Measurements from ENCODE around the gene ADD3.

ADD3 gene

DNA sequence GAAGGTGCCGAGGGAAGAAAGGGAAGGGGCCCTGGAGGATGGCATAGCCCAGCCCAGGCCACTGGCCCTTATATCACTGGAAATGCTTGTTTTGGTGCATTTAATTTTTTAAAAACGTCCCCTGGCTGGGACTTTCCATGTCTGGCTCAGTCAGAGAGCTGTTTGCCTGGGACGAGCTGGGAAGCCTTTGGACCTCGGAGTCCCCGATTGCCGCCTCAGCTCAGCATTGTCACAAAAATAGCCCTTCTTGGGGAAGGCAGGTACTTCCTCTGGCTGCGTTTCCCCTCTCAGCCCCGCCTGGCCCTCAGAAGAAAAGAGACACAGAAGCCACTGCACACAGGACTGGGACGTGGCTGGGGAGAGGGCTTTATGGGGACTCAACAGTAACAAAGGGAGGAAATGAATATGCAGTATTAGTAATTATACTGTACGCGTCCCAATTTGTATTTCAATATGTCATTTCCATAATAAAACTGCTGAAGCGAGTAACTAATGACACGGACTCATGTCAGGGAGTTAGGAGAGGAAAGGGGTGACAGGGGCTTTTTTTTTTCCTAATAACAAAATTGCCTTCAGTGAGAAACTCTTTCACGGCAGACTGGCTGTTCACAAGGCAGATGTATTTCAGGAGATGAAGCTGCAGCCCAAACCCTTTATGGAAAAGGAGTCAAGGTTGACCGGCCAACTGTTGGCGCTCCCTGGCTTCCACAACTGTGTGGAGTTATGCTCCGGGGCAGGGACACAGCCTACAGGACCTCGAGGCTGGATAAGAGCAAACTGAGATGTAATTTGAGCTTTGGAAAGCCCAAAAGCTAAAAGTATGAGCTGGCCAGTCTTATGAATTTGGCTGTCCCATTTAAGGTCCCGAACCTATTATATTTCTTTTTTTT is 168.6 kb downstream of the ADD3 start:
- Histone ChIP-seq H4K20me1 (no peaks in the 10 kb centered on the region), H3K9me3 (no peaks in the 10 kb centered on the region), H3K4me1 (peaks cover 16% of the 10 kb centered on the region), H3K27ac (no peak overlapping the region), H3K36me3 (no peaks in the 10 kb centered on the region), H3K27me3 (0 out of 2 replicates have a peak, but pooled peaks cover under 1% of the 10 kb centered on the region), H3K4me2 (peak overlapping the region; percentile 83), H3K4me3 (no peak overlapping the region), H3K9ac (peak overlapping the region; percentile 50; the same call in 1 of the 2 replicates)
- no peak for TF ChIP-seq Cebpa-rat (IDR thresholded peaks at IDR 0.05)

DNA sequence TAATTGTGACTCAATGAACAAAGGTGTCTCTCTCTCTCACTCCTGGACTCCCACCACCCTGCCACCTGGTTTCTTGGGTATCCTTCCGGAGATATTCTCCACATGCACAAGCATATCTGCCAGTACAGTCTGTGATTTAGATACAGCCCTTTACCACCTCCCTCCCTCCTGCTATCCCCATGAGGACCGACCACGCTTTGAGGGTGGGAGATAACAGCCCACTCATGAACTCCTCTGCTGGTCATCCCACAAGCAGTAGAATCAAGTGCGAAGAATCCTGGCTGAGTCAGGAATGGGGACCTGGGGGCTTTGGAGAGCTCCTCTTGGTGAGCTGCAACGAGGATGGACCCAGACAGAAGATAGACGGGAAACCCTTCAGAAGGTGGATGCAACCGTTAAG is 171.4 kb downstream of the ADD3 start:
- no peak overlapping the region for H3K4me2 ChIP-seq
- H3K9me3 ChIP-seq, result no peaks in the 10 kb centered on the region
- no peak for TF ChIP-seq Cebpa-rat (IDR thresholded peaks at IDR 0.05)
- H3K27me3 ChIP-seq, result no peaks in the 10 kb centered on the region
- no peak overlapping the region for H3K4me3 ChIP-seq
- no peak overlapping the region for H3K27ac ChIP-seq
- H3K4me1 ChIP-seq, result peaks cover 17% of the 10 kb centered on the region
- no peak overlapping the region for H3K9ac ChIP-seq
- no peaks in the 10 kb centered on the region for H3K36me3 ChIP-seq
- H4K20me1 ChIP-seq, result no peaks in the 10 kb centered on the region

DNA sequence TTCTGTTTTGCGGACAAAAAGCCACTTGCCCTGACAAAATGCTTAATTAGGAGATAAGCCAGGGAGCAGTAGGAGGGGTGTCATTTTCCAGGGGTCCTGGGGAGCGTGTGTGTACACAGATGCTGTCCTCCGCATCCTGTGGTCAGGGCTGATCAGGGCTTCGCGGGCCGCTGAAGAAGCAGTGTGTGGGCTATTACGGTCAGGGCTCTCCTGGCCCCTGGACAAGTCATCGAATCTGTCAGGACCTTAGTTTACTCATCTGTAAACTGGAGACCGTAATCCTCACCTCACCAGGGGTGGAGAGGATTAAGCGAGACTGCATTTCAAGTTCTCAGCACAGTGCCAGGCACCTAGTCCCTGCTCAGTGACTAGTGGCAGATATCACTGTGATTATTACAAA is 173.7 kb downstream of the ADD3 start:
- no peak overlapping the region for H3K9ac ChIP-seq
- H4K20me1 ChIP-seq, result no peaks in the 10 kb centered on the region
- peaks cover 14% of the 10 kb centered on the region for H3K4me1 ChIP-seq

DNA sequence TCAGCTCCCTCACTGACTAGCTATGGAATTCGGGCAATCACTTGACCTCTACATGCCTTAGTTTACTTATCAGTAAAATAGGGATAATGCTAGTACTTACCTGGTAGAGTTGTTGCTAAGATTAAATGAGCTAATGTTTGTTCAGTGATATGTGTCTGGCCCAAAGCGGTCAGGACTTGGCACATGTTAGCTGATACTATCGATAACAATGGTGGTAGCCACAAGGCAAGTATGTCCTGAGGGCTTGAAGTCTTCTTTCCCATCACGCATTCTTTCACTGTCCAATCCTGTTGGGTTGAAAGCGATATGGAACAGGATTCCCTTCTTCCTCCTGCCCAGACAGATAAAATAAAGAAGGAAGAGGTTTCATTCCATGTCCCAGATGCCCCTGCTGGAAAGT is 174.1 kb downstream of the ADD3 start:
- peaks cover 9% of the 10 kb centered on the region for H3K4me1 ChIP-seq

More for the DNA sequence above, 173.7 kb downstream of the ADD3 start:
- no peak for TF ChIP-seq Cebpa-rat (IDR thresholded peaks at IDR 0.05)
- H3K27me3 ChIP-seq, result no peaks in the 10 kb centered on the region
- no peak overlapping the region for H3K27ac ChIP-seq
- no peak overlapping the region for H3K4me3 ChIP-seq
- H3K4me2 ChIP-seq, result no peak overlapping the region
- H3K9me3 ChIP-seq, result no peaks in the 10 kb centered on the region
- H3K36me3 ChIP-seq, result no peaks in the 10 kb centered on the region

DNA sequence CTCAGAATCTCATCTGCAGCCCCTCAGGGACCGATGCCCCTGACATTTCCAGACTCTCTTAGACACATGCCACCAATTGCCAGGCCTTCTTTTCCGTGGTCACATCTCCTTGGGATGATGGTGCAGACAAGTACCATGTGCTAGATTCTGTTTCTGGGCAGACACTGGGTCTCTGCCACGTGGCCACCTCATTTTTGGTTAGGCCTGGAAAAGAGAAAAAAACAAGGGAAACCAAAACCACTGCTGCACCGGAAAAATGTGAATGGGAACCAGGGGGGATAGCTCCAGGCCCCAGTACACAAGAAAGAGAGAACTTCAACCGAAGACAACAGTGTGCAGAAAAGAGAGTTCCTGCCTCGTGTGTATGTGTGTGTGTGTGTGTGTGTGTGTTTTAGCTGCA is 176.6 kb downstream of the ADD3 start:
- Histone ChIP-seq H3K9ac (no peak overlapping the region), H3K27ac (no peak overlapping the region), H3K27me3 (no peaks in the 10 kb centered on the region), H3K4me2 (peak overlapping the region; percentile 32; the same call in 1 of the 2 replicates), H3K4me3 (no peak overlapping the region), H3K36me3 (no peaks in the 10 kb centered on the region), H3K4me1 (peaks cover 8% of the 10 kb centered on the region), H3K9me3 (no peaks in the 10 kb centered on the region), H4K20me1 (no peaks in the 10 kb centered on the region)
- no peak for TF ChIP-seq Cebpa-rat (IDR thresholded peaks at IDR 0.05)

More for the DNA sequence above, 174.1 kb downstream of the ADD3 start:
- H3K27ac ChIP-seq, result no peak overlapping the region
- H3K9me3 ChIP-seq, result no peaks in the 10 kb centered on the region
- no peak for TF ChIP-seq Cebpa-rat (IDR thresholded peaks at IDR 0.05)
- H3K4me2 ChIP-seq, result no peak overlapping the region
- H4K20me1 ChIP-seq, result no peaks in the 10 kb centered on the region
- no peak overlapping the region for H3K4me3 ChIP-seq
- H3K27me3 ChIP-seq, result no peaks in the 10 kb centered on the region
- H3K36me3 ChIP-seq, result no peaks in the 10 kb centered on the region
- no peak overlapping the region for H3K9ac ChIP-seq

Data from BLaER1 (cell line).